Left ventricle myocardium inferior (tissue), 1 donor: Measurements from ENCODE around the gene HSD17B2. TPM values are rescaled to one million over a fixed set of nuclear protein-coding genes. Genes with fewer than 3 reads are reported as not detected.

Source experiments
- DNase-seq: peaks from one replicate; pipeline ENCODE4 v3.0.0-alpha.2; 2020
- H3K27ac ChIP-seq: fragments of 200-600 bp; replicated peaks from 2 replicates; pipeline ENCODE4 v1.8.0; 2021
- H3K27me3 ChIP-seq: fragments of 200-600 bp; 2 replicates; pipeline ENCODE4 v1.8.0; 2021; ENCODE audit warnings: low read depth
- H3K36me3 ChIP-seq: fragments of 200-600 bp; 2 replicates; pipeline ENCODE4 v1.8.0; 2021
- H3K4me1 ChIP-seq: fragments of 200-600 bp; 2 replicates; pipeline ENCODE4 v1.8.0; 2021
- H3K4me3 ChIP-seq: fragments of 200-600 bp; 2 replicates; pipeline ENCODE4 v1.8.0; 2021; ENCODE audit warnings: mild to moderate bottlenecking, moderate library complexity
- H3K9me3 ChIP-seq: fragments of 200-600 bp; replicated peaks from 2 replicates; pipeline ENCODE4 v1.8.0; 2021
- intact Hi-C: fragments of 100-400 bp; cut with micrococcal nuclease; formaldehyde crosslinking; loops from one replicate; pipeline ENCODE4 v1.11.0; 2022
- total RNA-seq: library from RNA; stranded (reverse); fragmentation: NEBNext Ultra II Directional; extraction: Animal tissue kit (Norgen Biotek cat#: 25700); gene quantifications from one replicate; pipeline ENCODE4 v1.2.1, GENCODE V29; 2021
- TF ChIP-seq, protein P1 (sequence below): fragments of 200-600 bp; IDR thresholded peaks from 2 replicates; pipeline ENCODE4 v1.8.0; 2021; ENCODE audit warnings: antibody characterized with exemption, mild to moderate bottlenecking, borderline replicate concordance
- donor health status: DM: no; HTN: yes; CAD: no; lungs with severe emphysema.

The HSD17B2 gene
- total RNA-seq, 1 donor from 2014 or later = not detected

DNA sequence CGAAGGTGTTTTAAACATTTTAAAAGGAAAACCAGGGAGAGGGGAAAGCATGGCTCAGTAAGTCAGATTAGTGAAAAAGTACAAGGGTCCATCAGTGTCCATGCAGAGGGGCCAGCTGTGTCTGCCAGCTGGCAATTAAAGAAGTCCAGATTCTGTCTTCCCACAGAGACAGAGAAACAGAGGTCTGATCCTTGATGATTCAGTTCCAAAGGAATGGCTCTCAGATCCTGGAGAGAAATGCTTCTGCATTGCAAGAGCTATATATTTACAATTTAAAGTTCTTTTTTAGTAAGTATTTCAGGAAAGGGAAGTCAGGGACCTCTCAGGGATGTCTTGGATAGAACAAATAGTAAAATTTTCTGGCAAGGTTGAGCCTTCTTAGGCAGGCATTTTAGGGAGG, 56.2 kb downstream of the HSD17B2 start:
- no peak overlapping the region for H3K4me3 ChIP-seq
- no peak for DNase-seq
- intact Hi-C loops = no loop called here
- no peaks in the 10 kb centered on the region for H3K9me3 ChIP-seq
- H3K27ac ChIP-seq = no peak overlapping the region
- no peaks in the 10 kb centered on the region for H3K4me1 ChIP-seq
- H3K27me3 ChIP-seq = peaks cover 17% of the 10 kb centered on the region
- no peaks in the 10 kb centered on the region for H3K36me3 ChIP-seq
- TF ChIP-seq, protein P1, sequence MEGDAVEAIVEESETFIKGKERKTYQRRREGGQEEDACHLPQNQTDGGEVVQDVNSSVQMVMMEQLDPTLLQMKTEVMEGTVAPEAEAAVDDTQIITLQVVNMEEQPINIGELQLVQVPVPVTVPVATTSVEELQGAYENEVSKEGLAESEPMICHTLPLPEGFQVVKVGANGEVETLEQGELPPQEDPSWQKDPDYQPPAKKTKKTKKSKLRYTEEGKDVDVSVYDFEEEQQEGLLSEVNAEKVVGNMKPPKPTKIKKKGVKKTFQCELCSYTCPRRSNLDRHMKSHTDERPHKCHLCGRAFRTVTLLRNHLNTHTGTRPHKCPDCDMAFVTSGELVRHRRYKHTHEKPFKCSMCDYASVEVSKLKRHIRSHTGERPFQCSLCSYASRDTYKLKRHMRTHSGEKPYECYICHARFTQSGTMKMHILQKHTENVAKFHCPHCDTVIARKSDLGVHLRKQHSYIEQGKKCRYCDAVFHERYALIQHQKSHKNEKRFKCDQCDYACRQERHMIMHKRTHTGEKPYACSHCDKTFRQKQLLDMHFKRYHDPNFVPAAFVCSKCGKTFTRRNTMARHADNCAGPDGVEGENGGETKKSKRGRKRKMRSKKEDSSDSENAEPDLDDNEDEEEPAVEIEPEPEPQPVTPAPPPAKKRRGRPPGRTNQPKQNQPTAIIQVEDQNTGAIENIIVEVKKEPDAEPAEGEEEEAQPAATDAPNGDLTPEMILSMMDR = no peak

DNA sequence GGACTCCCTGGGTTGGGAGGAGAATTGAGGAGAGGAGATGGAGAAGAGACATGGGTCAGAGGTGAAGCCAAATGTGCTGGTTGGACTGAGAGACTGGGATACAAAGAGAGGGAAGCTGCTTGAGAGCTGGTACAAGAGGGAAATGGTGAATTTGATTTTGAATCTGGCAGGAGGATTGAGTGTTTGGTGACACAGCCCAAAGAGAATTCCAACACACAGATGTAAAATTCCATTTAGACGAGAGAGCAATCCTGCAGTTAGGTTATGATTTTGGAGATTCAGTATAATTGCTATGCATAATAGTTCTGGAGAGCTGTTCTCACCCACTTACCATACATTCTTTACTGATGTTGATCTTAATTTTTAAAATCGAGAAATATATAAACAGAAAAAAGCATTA, 57.7 kb downstream of the HSD17B2 start:
- DNase-seq = no peak
- no peaks in the 10 kb centered on the region for H3K9me3 ChIP-seq
- H3K4me3 ChIP-seq = no peak overlapping the region
- intact Hi-C loops = no loop called here
- no peaks in the 10 kb centered on the region for H3K36me3 ChIP-seq
- no peaks in the 10 kb centered on the region for H3K4me1 ChIP-seq
- H3K27ac ChIP-seq = no peak overlapping the region
- TF ChIP-seq, protein P1 = no peak
- H3K27me3 ChIP-seq = peaks cover 19% of the 10 kb centered on the region

DNA sequence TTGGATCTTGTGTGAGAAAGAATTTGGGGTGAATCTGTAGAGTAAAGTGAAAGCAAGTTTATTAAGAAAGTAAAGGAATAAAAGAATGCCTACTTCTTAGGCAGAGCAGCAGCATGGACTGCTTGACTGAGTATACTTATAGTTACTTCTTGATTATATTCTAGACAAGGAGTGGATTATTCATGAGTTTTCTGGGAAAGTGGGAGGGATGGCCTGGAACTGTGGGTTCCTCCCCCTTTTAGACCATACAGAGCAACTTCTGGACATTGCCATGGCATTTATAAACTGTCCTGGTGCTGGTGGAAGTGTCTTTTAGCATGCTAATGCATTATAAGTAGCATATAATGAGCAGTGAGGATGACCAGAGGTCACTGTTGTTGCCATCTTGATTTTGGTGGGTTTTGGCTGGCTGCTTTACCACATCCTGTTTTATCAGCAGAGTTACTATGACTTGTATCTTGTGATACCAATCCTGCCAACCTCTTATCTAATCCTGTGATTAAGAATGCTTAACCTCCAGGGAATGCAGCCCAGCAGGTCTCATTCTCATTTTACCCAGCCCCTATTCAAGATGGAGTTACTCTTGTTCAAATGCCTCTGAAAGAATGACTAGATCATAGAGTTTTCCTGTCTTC, 58.7 kb downstream of the HSD17B2 start:
- no peak overlapping the region for H3K27ac ChIP-seq
- intact Hi-C loops = no loop called here
- DNase-seq = no peak
- TF ChIP-seq, protein P1 = no peak
- H3K9me3 ChIP-seq = no peaks in the 10 kb centered on the region
- no peaks in the 10 kb centered on the region for H3K36me3 ChIP-seq
- no peak overlapping the region for H3K4me3 ChIP-seq
- peaks cover 19% of the 10 kb centered on the region for H3K27me3 ChIP-seq
- no peaks in the 10 kb centered on the region for H3K4me1 ChIP-seq

DNA sequence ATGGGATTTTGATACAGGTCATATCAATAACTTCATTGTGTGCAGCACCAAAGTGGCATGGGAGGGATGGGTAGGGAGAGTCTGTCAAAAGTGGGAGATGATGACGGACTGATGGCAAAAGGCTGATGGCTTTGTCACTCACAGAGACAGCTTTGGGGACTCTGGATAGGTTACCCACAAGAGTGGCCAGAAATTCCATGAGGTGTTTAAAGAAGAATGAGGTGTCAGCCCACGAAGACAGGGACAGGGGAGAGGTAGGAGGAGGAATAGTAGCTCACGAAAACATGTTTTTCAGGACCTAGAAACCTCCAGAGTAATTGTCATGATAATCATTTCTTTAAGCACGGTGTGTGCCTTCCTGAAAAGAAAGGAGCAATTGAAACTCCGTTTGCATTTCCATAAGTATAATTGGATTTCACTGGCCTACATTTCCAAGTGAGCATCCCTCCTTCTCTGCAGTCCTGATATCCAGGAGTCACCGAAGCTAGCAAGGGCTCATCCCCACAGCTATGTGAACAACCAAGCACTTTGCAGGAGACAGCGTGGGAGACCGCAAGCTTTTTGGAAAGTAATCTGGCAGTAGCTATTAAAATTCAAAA, 60.0 kb downstream of the HSD17B2 start:
- intact Hi-C loops = no loop called here
- TF ChIP-seq, protein P1 = no peak
- H3K4me1 ChIP-seq = no peaks in the 10 kb centered on the region
- peaks cover 13% of the 10 kb centered on the region for H3K27me3 ChIP-seq
- no peak overlapping the region for H3K27ac ChIP-seq
- H3K36me3 ChIP-seq = no peaks in the 10 kb centered on the region
- H3K4me3 ChIP-seq = no peak overlapping the region
- DNase-seq = no peak
- H3K9me3 ChIP-seq = peaks cover 10% of the 10 kb centered on the region

DNA sequence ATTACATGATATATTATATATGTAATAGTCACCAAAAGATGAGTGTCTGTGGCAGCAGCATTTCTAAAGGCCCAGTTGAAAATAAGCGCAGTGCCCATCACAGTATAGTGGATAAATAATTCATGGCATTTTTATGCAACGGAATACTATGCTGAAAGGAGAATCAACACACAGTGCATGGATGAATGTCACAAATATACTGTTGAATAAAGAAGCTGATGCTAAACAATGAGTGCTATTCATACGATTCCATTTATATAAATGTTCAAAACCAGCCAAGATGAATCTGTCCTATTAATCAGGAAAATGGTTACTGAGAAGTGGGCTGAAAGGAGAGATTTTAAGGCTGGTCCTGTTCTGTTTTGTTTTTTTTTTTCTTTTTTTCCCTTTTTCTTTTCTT, 61.6 kb downstream of the HSD17B2 start:
- TF ChIP-seq, protein P1 = no peak
- no peaks in the 10 kb centered on the region for H3K36me3 ChIP-seq
- no peak for DNase-seq
- H3K27me3 ChIP-seq = peaks cover 9% of the 10 kb centered on the region
- no peaks in the 10 kb centered on the region for H3K4me1 ChIP-seq
- no peak overlapping the region for H3K4me3 ChIP-seq
- no peak overlapping the region for H3K27ac ChIP-seq
- intact Hi-C loops = no loop called here
- H3K9me3 ChIP-seq = peaks cover 12% of the 10 kb centered on the region
